ENCODE data around the gene CNOT6.
"Not testable (repeated sequence)": the region's sequence is repeated elsewhere in the genome, so short reads cannot be mapped to it uniquely, and the experiment has no call there.

The CNOT6 gene

DNA sequence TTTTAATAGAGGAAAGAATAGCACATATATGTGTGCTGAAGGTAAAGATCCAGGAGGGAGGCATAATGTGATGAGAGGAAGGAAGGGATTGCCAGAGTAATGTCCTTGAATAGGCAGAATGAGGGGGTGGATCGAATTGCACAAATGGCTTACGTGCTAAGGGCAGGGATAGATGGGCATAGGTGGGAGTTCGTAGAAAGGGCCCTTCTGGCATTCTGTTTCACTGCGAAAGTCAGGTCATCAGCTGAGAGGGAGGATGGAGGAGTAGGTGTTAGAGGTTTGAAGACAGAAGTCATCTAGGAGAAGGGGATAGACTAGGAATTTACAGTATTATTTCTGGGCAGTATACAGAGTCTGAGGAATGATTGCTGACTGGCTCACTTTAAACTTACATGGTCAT is 32.1 kb downstream of the CNOT6 start:
- ATAC-seq: no peak
- TF ChIP-seq SNAI2 (CRISPR knock-in tag; IDR thresholded peaks at IDR 0.05) (no peak), TOX (CRISPR knock-in tag; IDR thresholded peaks at IDR 0.05; ENCODE audit: borderline replicate concordance) (no peak), ZFP3 (CRISPR knock-in tag; IDR thresholded peaks at IDR 0.05) (no peak), ESRRG (CRISPR knock-in tag; IDR thresholded peaks at IDR 0.05) (no peak), TCF4 (CRISPR knock-in tag; IDR thresholded peaks at IDR 0.05; ENCODE audit: borderline replicate concordance) (no peak), ZC3H10 (CRISPR knock-in tag; IDR thresholded peaks at IDR 0.05) (no peak), ZFP30 (CRISPR knock-in tag; IDR thresholded peaks at IDR 0.05) (no peak)

DNA sequence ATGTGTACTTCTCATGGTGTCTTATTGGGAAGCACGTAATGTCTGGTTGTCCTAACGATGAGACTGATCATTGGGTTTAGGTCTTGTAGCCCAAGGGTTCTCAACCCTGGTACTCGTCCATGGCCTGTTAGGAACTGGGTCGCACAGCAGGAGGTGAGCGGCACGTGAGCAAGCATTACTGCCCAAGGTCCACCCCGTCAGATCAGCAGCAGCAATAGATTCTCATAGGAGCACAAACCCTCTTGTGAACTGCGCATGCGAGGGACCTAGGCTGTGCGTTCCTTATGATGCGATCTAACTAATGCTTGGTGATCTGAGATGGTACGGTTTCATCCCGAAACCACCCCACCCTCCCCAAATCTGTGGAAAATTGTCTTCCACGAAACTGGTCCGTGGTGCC is 33.5 kb downstream of the CNOT6 start:
- no peak for TF ChIP-seq ZFP30 (CRISPR knock-in tag; IDR thresholded peaks at IDR 0.05)
- TF ChIP-seq BACH2 (CRISPR knock-in tag; IDR thresholded peaks at IDR 0.05; ENCODE audit: borderline replicate concordance): no peak
- TF ChIP-seq ZNF565 (CRISPR knock-in tag; conservative IDR thresholded peaks at IDR 0.05; ENCODE audit: low read depth): no peak
- no peak for TF ChIP-seq ZFP3 (CRISPR knock-in tag; IDR thresholded peaks at IDR 0.05)
- TF ChIP-seq, protein P1, sequence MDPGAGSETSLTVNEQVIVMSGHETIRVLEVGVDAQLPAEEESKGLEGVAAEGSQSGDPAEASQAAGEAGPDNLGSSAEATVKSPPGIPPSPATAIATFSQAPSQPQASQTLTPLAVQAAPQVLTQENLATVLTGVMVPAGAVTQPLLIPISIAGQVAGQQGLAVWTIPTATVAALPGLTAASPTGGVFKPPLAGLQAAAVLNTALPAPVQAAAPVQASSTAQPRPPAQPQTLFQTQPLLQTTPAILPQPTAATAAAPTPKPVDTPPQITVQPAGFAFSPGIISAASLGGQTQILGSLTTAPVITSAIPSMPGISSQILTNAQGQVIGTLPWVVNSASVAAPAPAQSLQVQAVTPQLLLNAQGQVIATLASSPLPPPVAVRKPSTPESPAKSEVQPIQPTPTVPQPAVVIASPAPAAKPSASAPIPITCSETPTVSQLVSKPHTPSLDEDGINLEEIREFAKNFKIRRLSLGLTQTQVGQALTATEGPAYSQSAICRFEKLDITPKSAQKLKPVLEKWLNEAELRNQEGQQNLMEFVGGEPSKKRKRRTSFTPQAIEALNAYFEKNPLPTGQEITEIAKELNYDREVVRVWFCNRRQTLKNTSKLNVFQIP (CRISPR knock-in tag; IDR thresholded peaks at IDR 0.05; ENCODE audit: borderline replicate concordance, low read depth): no peak
- no peak for TF ChIP-seq OSR1 (CRISPR knock-in tag; IDR thresholded peaks at IDR 0.05)
- TF ChIP-seq TOX (CRISPR knock-in tag; IDR thresholded peaks at IDR 0.05; ENCODE audit: borderline replicate concordance): no peak
- TF ChIP-seq, protein P2, sequence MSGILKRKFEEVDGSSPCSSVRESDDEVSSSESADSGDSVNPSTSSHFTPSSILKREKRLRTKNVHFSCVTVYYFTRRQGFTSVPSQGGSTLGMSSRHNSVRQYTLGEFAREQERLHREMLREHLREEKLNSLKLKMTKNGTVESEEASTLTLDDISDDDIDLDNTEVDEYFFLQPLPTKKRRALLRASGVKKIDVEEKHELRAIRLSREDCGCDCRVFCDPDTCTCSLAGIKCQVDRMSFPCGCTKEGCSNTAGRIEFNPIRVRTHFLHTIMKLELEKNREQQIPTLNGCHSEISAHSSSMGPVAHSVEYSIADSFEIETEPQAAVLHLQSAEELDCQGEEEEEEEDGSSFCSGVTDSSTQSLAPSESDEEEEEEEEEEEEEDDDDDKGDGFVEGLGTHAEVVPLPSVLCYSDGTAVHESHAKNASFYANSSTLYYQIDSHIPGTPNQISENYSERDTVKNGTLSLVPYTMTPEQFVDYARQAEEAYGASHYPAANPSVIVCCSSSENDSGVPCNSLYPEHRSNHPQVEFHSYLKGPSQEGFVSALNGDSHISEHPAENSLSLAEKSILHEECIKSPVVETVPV (CRISPR knock-in tag; IDR thresholded peaks at IDR 0.05): no peak
- TF ChIP-seq ZNF70 (CRISPR knock-in tag; IDR thresholded peaks at IDR 0.05): no peak
- no peak for TF ChIP-seq RARB (CRISPR knock-in tag; IDR thresholded peaks at IDR 0.05)
- no peak for TF ChIP-seq ARNTL (CRISPR knock-in tag; IDR thresholded peaks at IDR 0.05; ENCODE audit: borderline replicate concordance, low read depth)
- no peak for TF ChIP-seq ZC3H10 (CRISPR knock-in tag; IDR thresholded peaks at IDR 0.05)
- TF ChIP-seq PPARA (CRISPR knock-in tag; IDR thresholded peaks at IDR 0.05; ENCODE audit: borderline replicate concordance): no peak
- TF ChIP-seq, protein P3, sequence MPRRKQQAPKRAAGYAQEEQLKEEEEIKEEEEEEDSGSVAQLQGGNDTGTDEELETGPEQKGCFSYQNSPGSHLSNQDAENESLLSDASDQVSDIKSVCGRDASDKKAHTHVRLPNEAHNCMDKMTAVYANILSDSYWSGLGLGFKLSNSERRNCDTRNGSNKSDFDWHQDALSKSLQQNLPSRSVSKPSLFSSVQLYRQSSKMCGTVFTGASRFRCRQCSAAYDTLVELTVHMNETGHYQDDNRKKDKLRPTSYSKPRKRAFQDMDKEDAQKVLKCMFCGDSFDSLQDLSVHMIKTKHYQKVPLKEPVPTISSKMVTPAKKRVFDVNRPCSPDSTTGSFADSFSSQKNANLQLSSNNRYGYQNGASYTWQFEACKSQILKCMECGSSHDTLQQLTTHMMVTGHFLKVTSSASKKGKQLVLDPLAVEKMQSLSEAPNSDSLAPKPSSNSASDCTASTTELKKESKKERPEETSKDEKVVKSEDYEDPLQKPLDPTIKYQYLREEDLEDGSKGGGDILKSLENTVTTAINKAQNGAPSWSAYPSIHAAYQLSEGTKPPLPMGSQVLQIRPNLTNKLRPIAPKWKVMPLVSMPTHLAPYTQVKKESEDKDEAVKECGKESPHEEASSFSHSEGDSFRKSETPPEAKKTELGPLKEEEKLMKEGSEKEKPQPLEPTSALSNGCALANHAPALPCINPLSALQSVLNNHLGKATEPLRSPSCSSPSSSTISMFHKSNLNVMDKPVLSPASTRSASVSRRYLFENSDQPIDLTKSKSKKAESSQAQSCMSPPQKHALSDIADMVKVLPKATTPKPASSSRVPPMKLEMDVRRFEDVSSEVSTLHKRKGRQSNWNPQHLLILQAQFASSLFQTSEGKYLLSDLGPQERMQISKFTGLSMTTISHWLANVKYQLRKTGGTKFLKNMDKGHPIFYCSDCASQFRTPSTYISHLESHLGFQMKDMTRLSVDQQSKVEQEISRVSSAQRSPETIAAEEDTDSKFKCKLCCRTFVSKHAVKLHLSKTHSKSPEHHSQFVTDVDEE (CRISPR knock-in tag; IDR thresholded peaks at IDR 0.05): no peak
- ATAC-seq: no peak

DNA sequence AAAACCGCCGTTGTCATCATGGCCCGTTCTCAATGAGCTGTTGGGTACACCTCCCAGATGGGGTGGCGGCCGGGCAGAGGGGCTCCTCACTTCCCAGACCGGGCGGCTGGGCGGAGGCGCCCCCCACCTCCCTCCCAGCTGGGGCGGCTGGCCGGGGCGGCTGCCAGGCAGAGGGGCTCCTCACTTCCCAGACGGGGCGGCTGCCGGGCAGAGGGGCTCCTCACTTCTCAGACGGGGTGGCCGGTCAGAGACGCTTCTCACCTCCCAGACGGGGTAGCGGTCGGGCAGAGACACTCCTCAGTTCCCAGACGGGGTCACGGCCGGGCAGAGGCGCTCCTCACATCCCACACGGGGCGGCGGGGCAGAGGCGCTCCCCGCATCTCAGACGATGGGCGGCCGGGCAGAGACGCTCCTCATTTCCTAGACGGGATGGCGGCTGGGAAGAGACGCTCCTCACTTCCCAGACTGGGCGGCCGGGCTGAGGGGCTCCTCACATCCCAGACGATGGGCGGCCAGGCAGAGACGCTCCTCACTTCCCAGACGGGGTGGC is 36.9 kb downstream of the CNOT6 start:
- ATAC-seq: not testable (repeated sequence)

DNA sequence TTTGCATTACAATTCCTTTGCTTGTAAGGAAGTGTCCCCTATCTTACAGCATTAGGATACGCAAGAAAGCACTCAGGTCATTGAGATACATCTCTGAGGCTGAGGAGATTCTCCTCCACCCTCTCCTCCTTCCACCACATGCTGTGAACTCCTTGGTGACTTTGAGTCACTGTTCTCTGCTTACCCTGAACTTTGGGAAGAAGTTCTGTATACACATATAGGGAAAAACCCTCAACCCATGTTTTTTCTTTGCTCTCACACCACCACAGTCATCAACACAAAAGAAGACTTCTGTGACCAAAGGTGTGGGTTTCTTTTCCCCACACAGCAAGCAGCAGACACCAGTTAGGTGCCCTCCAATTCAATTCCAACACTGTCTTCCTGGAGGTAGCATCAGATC is 38.1 kb downstream of the CNOT6 start:
- ATAC-seq: no peak
- TF ChIP-seq ARNTL (CRISPR knock-in tag; IDR thresholded peaks at IDR 0.05; ENCODE audit: borderline replicate concordance, low read depth) (no peak), BACH2 (CRISPR knock-in tag; IDR thresholded peaks at IDR 0.05; ENCODE audit: borderline replicate concordance) (no peak), ZNF8 (CRISPR knock-in tag; IDR thresholded peaks at IDR 0.05) (no peak), GLIS3 (CRISPR knock-in tag; IDR thresholded peaks at IDR 0.05) (no peak), ZNF70 (CRISPR knock-in tag; IDR thresholded peaks at IDR 0.05) (no peak), TOX (CRISPR knock-in tag; IDR thresholded peaks at IDR 0.05; ENCODE audit: borderline replicate concordance) (no peak), ZNF565 (CRISPR knock-in tag; conservative IDR thresholded peaks at IDR 0.05; ENCODE audit: low read depth) (no peak), TCF4 (CRISPR knock-in tag; IDR thresholded peaks at IDR 0.05; ENCODE audit: borderline replicate concordance) (no peak), ZFP30 (CRISPR knock-in tag; IDR thresholded peaks at IDR 0.05) (no peak), ZC3H10 (CRISPR knock-in tag; IDR thresholded peaks at IDR 0.05) (no peak), ZFP3 (CRISPR knock-in tag; IDR thresholded peaks at IDR 0.05) (no peak), SNAI2 (CRISPR knock-in tag; IDR thresholded peaks at IDR 0.05) (no peak)
- TF ChIP-seq, protein P4, sequence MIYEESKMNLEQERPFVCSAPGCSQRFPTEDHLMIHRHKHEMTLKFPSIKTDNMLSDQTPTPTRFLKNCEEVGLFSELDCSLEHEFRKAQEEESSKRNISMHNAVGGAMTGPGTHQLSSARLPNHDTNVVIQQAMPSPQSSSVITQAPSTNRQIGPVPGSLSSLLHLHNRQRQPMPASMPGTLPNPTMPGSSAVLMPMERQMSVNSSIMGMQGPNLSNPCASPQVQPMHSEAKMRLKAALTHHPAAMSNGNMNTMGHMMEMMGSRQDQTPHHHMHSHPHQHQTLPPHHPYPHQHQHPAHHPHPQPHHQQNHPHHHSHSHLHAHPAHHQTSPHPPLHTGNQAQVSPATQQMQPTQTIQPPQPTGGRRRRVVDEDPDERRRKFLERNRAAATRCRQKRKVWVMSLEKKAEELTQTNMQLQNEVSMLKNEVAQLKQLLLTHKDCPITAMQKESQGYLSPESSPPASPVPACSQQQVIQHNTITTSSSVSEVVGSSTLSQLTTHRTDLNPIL (CRISPR knock-in tag; IDR thresholded peaks at IDR 0.05; ENCODE audit: low read depth): no peak
- TF ChIP-seq, protein P3 (CRISPR knock-in tag; IDR thresholded peaks at IDR 0.05): no peak
- TF ChIP-seq, protein P5, sequence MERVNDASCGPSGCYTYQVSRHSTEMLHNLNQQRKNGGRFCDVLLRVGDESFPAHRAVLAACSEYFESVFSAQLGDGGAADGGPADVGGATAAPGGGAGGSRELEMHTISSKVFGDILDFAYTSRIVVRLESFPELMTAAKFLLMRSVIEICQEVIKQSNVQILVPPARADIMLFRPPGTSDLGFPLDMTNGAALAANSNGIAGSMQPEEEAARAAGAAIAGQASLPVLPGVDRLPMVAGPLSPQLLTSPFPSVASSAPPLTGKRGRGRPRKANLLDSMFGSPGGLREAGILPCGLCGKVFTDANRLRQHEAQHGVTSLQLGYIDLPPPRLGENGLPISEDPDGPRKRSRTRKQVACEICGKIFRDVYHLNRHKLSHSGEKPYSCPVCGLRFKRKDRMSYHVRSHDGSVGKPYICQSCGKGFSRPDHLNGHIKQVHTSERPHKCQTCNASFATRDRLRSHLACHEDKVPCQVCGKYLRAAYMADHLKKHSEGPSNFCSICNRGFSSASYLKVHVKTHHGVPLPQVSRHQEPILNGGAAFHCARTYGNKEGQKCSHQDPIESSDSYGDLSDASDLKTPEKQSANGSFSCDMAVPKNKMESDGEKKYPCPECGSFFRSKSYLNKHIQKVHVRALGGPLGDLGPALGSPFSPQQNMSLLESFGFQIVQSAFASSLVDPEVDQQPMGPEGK (CRISPR knock-in tag; IDR thresholded peaks at IDR 0.05; ENCODE audit: borderline replicate concordance): no peak
- TF ChIP-seq, protein P2 (CRISPR knock-in tag; IDR thresholded peaks at IDR 0.05): no peak
